GM18519 (cell line): ENCODE data around the gene FAM200A.
"Not testable (repeated sequence)": the region's sequence is repeated elsewhere in the genome, so short reads cannot be mapped to it uniquely, and the experiment has no call there.

Source experiments
- ATAC-seq: cut with Tn5 transposase; IDR thresholded peaks from one replicate; pipeline ENCODE4 v1.9.1; 2021; ENCODE audit warnings: mild to moderate bottlenecking, moderate library complexity; ENCODE audit not compliant: unreplicated experiment, low FRiP score

The FAM200A gene

GRCh38 chr7:99504603-99505323, 47.2 kb downstream of the FAM200A start, which contains the start of gene ZKSCAN5:
Gene ZKSCAN5, plus strand, starts transcription at chr7:99504662. Its CDS starts 1,383 bp downstream, at chr7:99506045.
- peak; percentile 53 for ATAC-seq

DNA sequence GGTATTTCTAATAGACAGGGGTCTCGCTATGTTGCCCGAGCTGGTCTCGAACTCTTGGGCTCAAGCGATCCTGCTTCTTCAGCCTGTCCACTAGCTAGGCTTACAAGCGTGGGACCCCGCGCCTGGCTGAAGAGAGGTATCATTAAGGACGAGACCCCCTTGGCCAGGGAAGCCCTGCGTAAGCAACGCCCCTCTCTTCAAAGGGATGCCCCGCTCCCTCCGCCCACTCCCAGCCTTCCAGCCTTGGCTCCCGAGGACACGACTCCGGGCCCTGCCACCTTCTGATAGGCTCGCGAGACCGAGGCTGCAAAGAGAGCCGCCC, 47.7 kb downstream of the FAM200A start:
- no peak for ATAC-seq

GRCh38 chr7:99501236-99501635, 50.7 kb downstream of the FAM200A start:
- ATAC-seq = not testable (repeated sequence)

- ATAC-seq = no peak
Observed at GRCh38 chr7:99500637-99501009, 51.3 kb downstream of the FAM200A start.

DNA sequence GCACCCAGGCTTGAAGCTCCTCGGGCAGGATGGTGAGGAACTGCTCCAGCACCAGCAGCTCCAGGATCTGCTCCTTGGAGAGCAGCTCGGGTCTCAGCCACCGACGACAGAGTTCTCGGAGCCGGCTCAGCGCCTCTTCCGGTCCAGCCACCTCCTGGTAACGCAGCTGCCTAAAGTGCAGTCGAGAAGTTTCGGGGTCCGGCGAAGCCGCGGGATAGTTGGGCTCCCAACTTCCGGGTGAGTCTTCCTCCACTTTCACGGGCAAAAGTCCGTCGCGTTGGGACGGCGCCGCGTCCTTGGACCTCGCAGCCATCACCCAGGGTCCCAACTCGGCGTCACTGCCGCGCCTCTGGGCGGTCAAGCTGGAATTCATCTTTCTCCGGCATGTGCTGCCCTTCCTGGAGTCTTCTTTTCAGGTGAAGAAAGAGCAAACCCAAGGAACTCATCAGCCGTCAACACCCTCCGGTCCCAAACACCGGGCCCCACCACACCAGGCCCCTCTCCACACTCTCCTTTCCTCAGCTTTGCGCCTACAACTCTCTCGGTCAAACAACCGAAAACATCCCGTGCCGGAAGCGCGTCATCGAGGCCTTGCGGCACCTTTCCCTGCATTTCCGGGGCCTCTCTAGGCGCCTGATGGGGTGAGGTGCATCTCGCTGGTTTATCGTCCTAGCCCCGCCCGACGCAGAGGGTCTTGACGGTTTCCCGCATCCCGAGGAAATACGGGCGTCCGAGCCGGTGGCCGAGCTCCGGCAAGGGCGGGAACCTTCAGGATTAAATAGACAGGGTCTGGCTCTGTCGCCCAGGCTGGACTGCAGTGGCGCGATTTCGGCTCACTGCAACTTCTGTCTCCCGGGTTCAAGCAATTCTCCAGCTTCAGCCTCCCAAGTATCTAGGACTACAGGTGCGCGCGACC, 51.9 kb downstream of the FAM200A start, which contains the start of gene ZNF394:
Gene ZNF394, minus strand, starts transcription at position 561 of the 916 bp plus-strand sequence. Its CDS starts 188 bp downstream, at position 373.
- ATAC-seq = peak; percentile 34

GRCh38 chr7:99499371-99499720, 52.6 kb downstream of the FAM200A start:
- ATAC-seq = peak; percentile 15

GRCh38 chr7:99498546-99498944, 53.4 kb downstream of the FAM200A start:
- ATAC-seq = no peak

- ATAC-seq = no peak
Observed at GRCh38 chr7:99497766-99498545, 54.0 kb downstream of the FAM200A start.
